GM21528 (cell line): Measurements from ENCODE around the gene OR10AD1.
"Not testable (repeated sequence)": the region's sequence is repeated elsewhere in the genome, so short reads cannot be mapped to it uniquely, and the experiment has no call there.

Experiments used
- ATAC-seq: cut with Tn5 transposase; IDR thresholded peaks from one replicate; pipeline ENCODE4 v1.9.1; 2021; ENCODE audit warnings: mild to moderate bottlenecking, moderate library complexity; ENCODE audit not compliant: unreplicated experiment, low FRiP score

Gene OR10AD1

DNA sequence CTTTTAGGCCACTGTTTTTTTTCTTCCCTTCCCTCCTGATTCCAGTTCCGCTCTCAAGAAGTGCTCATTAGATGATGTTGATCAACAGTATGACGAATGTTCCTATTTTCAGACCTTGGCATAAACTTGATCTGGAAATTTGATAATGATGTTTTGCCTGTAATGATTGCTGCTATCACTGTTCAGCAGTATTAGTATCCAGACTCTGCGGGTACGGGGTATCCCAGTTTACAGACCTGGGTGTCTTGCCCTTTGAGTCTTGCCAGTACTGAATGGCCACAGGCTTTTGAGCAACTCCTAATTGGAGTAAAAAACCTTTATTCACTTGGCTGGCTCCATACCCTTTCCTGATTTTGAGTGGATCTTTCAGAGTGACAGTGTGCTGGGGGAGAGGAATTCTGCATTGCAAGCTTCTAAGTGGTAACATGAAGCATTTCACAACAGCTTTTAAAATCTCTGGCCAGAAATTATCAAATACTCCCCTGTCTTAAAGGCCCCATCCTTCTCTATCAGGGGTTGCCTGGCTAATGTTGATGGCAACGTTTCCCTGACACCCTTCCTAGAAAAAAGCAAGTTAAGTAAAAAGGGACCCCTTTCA, 39.8 kb downstream of the OR10AD1 start:
- no peak for ATAC-seq

GRCh38 chr12:48160807-48161206, 42.3 kb downstream of the OR10AD1 start:
- no peak for ATAC-seq

DNA sequence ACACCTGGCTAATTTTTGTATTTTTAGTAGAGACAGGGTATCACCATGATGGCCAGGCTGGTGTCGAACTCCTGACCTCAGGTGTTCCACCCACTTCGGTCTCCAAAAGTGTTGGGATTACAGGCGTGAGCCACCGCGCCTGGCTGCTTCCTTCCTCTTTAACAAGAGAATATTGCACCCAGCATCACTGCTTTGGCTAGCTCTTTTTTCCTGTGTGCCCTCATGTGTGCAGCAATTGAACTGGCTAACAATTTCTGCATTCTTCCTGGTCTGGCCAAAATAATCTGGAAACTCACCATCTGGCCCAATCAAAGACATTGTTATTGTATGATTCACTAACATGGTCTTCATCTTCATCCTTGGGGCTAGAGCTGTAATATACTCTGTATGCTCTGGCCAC, 43.0 kb downstream of the OR10AD1 start:
- no peak for ATAC-seq

- peak; percentile 9 for ATAC-seq
Observed at GRCh38 chr12:48157889-48158370, 45.2 kb downstream of the OR10AD1 start.

GRCh38 chr12:48157018-48157888, 45.8 kb downstream of the OR10AD1 start, which contains the start of gene ASB8:
TSS of gene ASB8 (minus strand) at chr12:48157515. CDS start at chr12:48153496, 4,019 bp downstream.
- peak; percentile 87 for ATAC-seq

DNA sequence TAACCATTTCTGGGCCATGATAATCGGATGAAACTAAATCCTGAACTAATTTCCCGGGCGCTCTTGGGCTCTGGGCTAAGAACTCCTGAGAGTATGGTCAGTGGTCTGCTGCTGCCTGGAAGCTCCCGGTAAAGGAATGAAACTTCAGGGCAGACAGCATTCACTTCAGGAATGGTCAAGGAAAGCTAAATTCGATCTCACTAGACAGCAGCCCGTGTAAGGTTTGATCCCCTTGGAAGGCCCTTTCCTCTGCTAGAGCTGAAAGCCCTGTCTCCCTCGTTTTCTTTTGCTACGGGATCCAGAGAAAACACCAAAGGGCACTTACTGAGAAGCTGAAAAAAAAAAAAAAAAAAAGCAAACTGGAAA, 46.5 kb downstream of the OR10AD1 start:
- no peak for ATAC-seq

DNA sequence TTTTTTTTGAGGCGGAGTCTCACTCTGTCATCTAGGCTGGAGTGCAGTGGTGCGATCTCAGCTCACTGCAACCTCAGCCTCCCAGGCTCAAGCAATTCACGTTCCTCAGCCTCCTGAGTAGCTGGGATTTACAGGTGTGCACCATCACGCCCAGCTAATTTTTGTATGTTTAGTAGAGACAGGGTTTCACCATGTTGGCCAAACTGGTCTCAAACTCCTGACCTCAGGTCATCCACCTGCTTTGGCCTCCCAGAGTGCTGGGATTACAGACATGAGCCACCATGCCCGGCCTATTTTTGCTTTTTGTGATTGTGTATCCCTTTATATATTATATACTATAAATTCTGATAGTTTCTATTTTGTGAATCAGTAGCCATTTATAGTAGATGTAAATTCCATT, 47.3 kb downstream of the OR10AD1 start:
- ATAC-seq = not testable (repeated sequence)
